GM23338 (cell line): ENCODE measurements around the gene FOXP1. TPM values are rescaled to one million over a fixed set of nuclear protein-coding genes. Genes with fewer than 3 reads are reported as not detected.

ENCODE experiments used
- ATAC-seq: fragments of 200-7000 bp; cut with Tn5 transposase; 3 replicates; pipeline ENCODE4 v1.9.1; 2020
- DNase-seq: peaks from one replicate; pipeline ENCODE4 v3.0.0-alpha.2; 2015; ENCODE audit warnings: low spot score
- H2AFZ ChIP-seq: fragments of 200-600 bp; sonication (generic); 2 replicates; pipeline ENCODE4 v1.8.0; 2016; ENCODE audit warnings: antibody characterized with exemption, mild to moderate bottlenecking, moderate library complexity
- H3F3A ChIP-seq: fragments of 200-600 bp; sonication (generic); replicated peaks from 2 replicates; pipeline ENCODE4 v1.8.0; 2017; ENCODE audit warnings: antibody characterized with exemption, mixed run types, low read depth
- H3K27ac ChIP-seq: fragments of 200-600 bp; sonication (generic); 2 replicates; pipeline ENCODE4 v1.6.1; 2016; ENCODE audit warnings: low read depth
- H3K27me3 ChIP-seq: fragments of 200-600 bp; sonication (generic); 2 replicates; pipeline ENCODE4 v1.8.0; 2016; ENCODE audit warnings: mild to moderate bottlenecking, mixed run types, moderate library complexity; ENCODE audit not compliant: insufficient read depth
- H3K36me3 ChIP-seq: fragments of 200-600 bp; sonication (generic); 2 replicates; pipeline ENCODE4 v1.8.0; 2016; ENCODE audit warnings: mild to moderate bottlenecking; ENCODE audit not compliant: insufficient read depth
- H3K4me1 ChIP-seq: fragments of 200-600 bp; sonication (generic); 2 replicates; pipeline ENCODE4 v1.8.0; 2016; ENCODE audit warnings: mild to moderate bottlenecking, moderate library complexity; ENCODE audit not compliant: insufficient read depth
- H3K4me2 ChIP-seq: fragments of 200-600 bp; sonication (generic); 2 replicates; pipeline ENCODE4 v1.7.1; 2017; ENCODE audit warnings: mixed run types
- H3K4me3 ChIP-seq: fragments of 200-600 bp; sonication (generic); 2 replicates; pipeline ENCODE4 v1.6.1; 2016; ENCODE audit warnings: mixed run types
- H3K79me2 ChIP-seq: fragments of 200-600 bp; sonication (generic); replicated peaks from 2 replicates; pipeline ENCODE4 v1.8.0; 2017; ENCODE audit warnings: mild to moderate bottlenecking; ENCODE audit not compliant: insufficient read depth
- H3K9me2 ChIP-seq: fragments of 200-600 bp; sonication (generic); 2 replicates; pipeline ENCODE4 v1.8.0; 2017; ENCODE audit not compliant: insufficient read depth
- H4K20me1 ChIP-seq: fragments of 200-600 bp; sonication (generic); replicated peaks from 2 replicates; pipeline ENCODE4 v1.8.0; 2017; ENCODE audit warnings: mild to moderate bottlenecking; ENCODE audit not compliant: insufficient read depth
- H3K27ac Mint-ChIP-seq: 2 replicates; pipeline ENCODE4 v1.8.0; 2020; ENCODE audit warnings: inconsistent platforms, mild to moderate bottlenecking, moderate library complexity, mixed read lengths
- H3K27me3 Mint-ChIP-seq: 3 replicates; pipeline ENCODE4 v1.8.0; 2022; ENCODE audit warnings: low read depth, mild to moderate bottlenecking, moderate library complexity, mixed read lengths, inconsistent platforms; ENCODE audit not compliant: insufficient read depth, poor library complexity
- H3K36me3 Mint-ChIP-seq: 3 replicates; pipeline ENCODE4 v1.8.0; 2021; ENCODE audit warnings: low read depth, mild to moderate bottlenecking, inconsistent platforms, moderate library complexity, mixed read lengths
- H3K4me1 Mint-ChIP-seq: 3 replicates; pipeline ENCODE4 v1.8.0; 2020; ENCODE audit warnings: mild to moderate bottlenecking, inconsistent platforms, mixed read lengths
- H3K4me3 Mint-ChIP-seq: 3 replicates; pipeline ENCODE4 v1.8.0; 2021; ENCODE audit warnings: moderate library complexity, mild to moderate bottlenecking, inconsistent platforms, mixed read lengths
- H3K9me3 Mint-ChIP-seq: 3 replicates; pipeline ENCODE4 v1.8.0; 2020; ENCODE audit warnings: moderate library complexity, mild to moderate bottlenecking, inconsistent platforms, mixed read lengths
- CREB1 ChIP-seq: fragments of 250-450 bp; sonication (Bioruptor Pico); IDR thresholded peaks from 2 replicates; pipeline ENCODE4 v1.5.0; 2020; ENCODE audit warnings: low read depth, mild to moderate bottlenecking, moderate library complexity
- CTCF ChIP-seq, 2 experiments: fragments of 200-600 bp in 1 of 2; sonication (generic) in 1 of 2; conservative IDR thresholded peaks; 2 replicates each; pipeline versions ENCODE4 v1.5.1 to v1.6.1; 2016 to 2017; ENCODE audit warnings: antibody characterized with exemption in 2 of 2, low read depth in 2 of 2, mild to moderate bottlenecking in 2 of 2, moderate library complexity in 1 of 2
- EZH2 ChIP-seq: fragments of 200-600 bp; sonication (generic); IDR thresholded peaks from one replicate; pipeline ENCODE4 v1.8.0; 2017; ENCODE audit warnings: antibody characterized with exemption, mild to moderate bottlenecking, low read depth; ENCODE audit not compliant: unreplicated experiment
- EZH2phosphoT487 ChIP-seq: fragments of 200-600 bp; sonication (generic); IDR thresholded peaks from one replicate; pipeline ENCODE4 v1.8.1; 2018; ENCODE audit warnings: antibody characterized with exemption; ENCODE audit not compliant: unreplicated experiment
- JUNB ChIP-seq: IDR thresholded peaks from one replicate; pipeline ENCODE4 v1.6.1; 2016; ENCODE audit warnings: antibody characterized with exemption; ENCODE audit not compliant: unreplicated experiment
- NANOG ChIP-seq: IDR thresholded peaks from 2 replicates; pipeline ENCODE4 v1.6.1; 2016; ENCODE audit warnings: antibody characterized with exemption, borderline replicate concordance
- POLR2AphosphoS5 ChIP-seq: IDR thresholded peaks from 2 replicates; pipeline ENCODE4 v1.6.1; 2016; ENCODE audit warnings: antibody characterized with exemption, low read depth
- REST ChIP-seq: IDR thresholded peaks from one replicate; pipeline ENCODE4 v1.6.1; 2018; ENCODE audit warnings: antibody characterized with exemption; ENCODE audit not compliant: unreplicated experiment
- STAT1 ChIP-seq: IDR thresholded peaks from one replicate; pipeline ENCODE4 v1.6.1; 2016; ENCODE audit warnings: antibody characterized with exemption; ENCODE audit not compliant: unreplicated experiment
- ZNF114 ChIP-seq: fragments of 250-450 bp; sonication (Bioruptor Pico); IDR thresholded peaks from 2 replicates; pipeline ENCODE4 v1.5.0; 2020; ENCODE audit warnings: mild to moderate bottlenecking, moderate library complexity
- polyA plus RNA-seq: library from polyadenylated mRNA; unstranded; fragments of >200 nt; fragmentation: Nextera tagmentation; extraction: Ambion mirVana; gene quantifications from 2 replicates; pipeline ENCODE4 v1.2.1, GENCODE V29; 2016
- total RNA-seq: library from RNA; depleted of rRNA; stranded (reverse); fragments of >200 nt; shearing (Covaris generic); gene quantifications from 2 replicates; pipeline ENCODE4 v1.2.3, GENCODE V29; 2014
- TF ChIP-seq, protein P1 (sequence below): IDR thresholded peaks from 2 replicates; pipeline ENCODE4 v1.6.1; 2016; ENCODE audit warnings: antibody characterized with exemption

Gene FOXP1
- total and polyA plus RNA-seq, 2 experiments from 2014 or later = 32.9 to 35.5 TPM

DNA sequence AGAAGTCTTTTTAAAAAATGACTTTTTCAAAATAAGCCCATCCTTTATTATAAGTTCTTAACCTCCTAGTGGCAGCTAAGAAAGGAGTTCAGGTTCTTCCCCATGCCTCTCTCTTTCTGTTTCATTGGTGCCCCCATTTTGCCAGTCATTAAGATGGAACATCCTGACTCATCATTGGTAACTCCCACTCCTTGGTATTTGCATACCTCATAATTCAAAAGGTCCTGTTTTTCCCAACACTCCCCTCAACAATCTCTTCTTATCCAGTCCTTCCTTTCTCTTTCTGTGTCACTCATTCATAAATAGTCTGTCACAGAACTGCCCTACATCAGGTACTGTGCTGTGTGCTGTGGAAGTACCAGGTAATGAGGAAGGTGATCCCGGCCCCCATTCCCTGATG, 394.0 kb downstream of the FOXP1 start:
- DNase-seq (no peak), ATAC-seq (no peak)
- Mint-ChIP-seq H3K27me3 (peaks cover 4% of the 10 kb centered on the region), H3K9me3 (no peaks in the 10 kb centered on the region), H3K4me3 (no peak overlapping the region), H3K36me3 (0 out of 3 replicates have a peak, but pooled peaks cover 6% of the 10 kb centered on the region), H3K4me1 (peaks cover 9% of the 10 kb centered on the region; the same call in 2 of the 3 replicates), H3K27ac (peak overlapping the region; percentile 11; the same call in 1 of the 2 replicates)
- Histone ChIP-seq H2AFZ (no peak overlapping the region), H3K9me2 (no peaks in the 10 kb centered on the region), H3K79me2 (no peaks in the 10 kb centered on the region), H3K4me1 (no peaks in the 10 kb centered on the region), H3K4me2 (no peak overlapping the region), H3K36me3 (no peaks in the 10 kb centered on the region), H3K4me3 (no peak overlapping the region), H3F3A (no peaks in the 10 kb centered on the region), H4K20me1 (no peaks in the 10 kb centered on the region), H3K27ac (no peak overlapping the region), H3K27me3 (no peaks in the 10 kb centered on the region)
- TF ChIP-seq NANOG (no peak), EZH2 (no peak)

DNA sequence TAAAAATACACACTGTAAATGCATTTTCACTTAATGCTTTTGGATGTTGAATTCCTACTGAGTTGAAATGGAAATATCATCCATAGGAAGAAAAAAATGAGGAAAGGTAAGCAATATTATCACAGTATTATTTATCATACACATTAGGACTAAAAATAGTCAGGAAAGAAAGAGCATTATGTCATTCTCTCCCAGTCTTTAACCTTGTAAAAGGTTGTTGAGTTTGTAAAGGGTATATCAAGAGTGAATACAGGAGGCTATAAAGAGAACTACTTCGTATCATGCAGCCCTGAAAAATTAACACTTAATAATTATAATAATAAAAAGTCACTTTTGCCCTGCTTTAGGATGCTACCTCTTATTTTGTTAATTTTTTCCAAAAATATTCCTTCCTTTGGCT, 395.8 kb downstream of the FOXP1 start:
- no peaks in the 10 kb centered on the region for H3K9me2 ChIP-seq
- no peak overlapping the region for H3K27ac Mint-ChIP-seq
- H3K4me3 Mint-ChIP-seq = no peak overlapping the region
- H3F3A ChIP-seq = no peaks in the 10 kb centered on the region
- no peaks in the 10 kb centered on the region for H3K79me2 ChIP-seq
- no peak overlapping the region for H3K4me3 ChIP-seq
- no peaks in the 10 kb centered on the region for H3K36me3 ChIP-seq
- H3K4me1 Mint-ChIP-seq = peaks cover 14% of the 10 kb centered on the region; the same call in 2 of the 3 replicates
- H3K27ac ChIP-seq = no peak overlapping the region
- no peaks in the 10 kb centered on the region for H3K36me3 Mint-ChIP-seq
- TF ChIP-seq, protein P1, sequence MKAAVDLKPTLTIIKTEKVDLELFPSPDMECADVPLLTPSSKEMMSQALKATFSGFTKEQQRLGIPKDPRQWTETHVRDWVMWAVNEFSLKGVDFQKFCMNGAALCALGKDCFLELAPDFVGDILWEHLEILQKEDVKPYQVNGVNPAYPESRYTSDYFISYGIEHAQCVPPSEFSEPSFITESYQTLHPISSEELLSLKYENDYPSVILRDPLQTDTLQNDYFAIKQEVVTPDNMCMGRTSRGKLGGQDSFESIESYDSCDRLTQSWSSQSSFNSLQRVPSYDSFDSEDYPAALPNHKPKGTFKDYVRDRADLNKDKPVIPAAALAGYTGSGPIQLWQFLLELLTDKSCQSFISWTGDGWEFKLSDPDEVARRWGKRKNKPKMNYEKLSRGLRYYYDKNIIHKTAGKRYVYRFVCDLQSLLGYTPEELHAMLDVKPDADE = no peak
- H3K27me3 ChIP-seq = no peaks in the 10 kb centered on the region
- H4K20me1 ChIP-seq = no peaks in the 10 kb centered on the region
- H3K4me2 ChIP-seq = no peak overlapping the region
- DNase-seq (no peak), ATAC-seq (no peak)
- no peak overlapping the region for H2AFZ ChIP-seq
- no peaks in the 10 kb centered on the region; the same call in 1 of the 2 replicates for H3K4me1 ChIP-seq
- no peaks in the 10 kb centered on the region for H3K9me3 Mint-ChIP-seq
- H3K27me3 Mint-ChIP-seq = peaks cover 2% of the 10 kb centered on the region

DNA sequence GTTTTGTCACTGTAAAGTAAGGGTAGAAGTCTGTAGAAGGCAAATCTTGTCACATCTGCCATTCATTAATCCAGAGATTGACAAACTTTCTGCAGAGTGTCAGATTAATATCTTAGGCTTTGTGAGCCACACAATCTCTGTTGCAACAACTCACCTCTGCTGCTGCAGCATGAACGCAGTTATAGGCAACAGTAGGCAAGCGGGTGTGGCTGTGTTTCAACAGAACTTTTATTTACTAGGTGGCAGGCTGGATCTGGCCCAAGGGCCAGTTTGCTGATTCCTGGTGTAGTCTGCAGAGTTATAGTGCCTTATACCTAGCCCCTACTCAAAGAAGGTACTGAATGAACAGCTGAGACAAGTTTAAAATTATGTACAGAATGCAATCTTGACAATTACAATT, 396.7 kb downstream of the FOXP1 start:
- Histone ChIP-seq H3K4me1 (no peaks in the 10 kb centered on the region; the same call in 1 of the 2 replicates), H3K27ac (no peak overlapping the region), H3F3A (no peaks in the 10 kb centered on the region), H2AFZ (no peak overlapping the region), H4K20me1 (no peaks in the 10 kb centered on the region), H3K27me3 (no peaks in the 10 kb centered on the region), H3K4me2 (no peak overlapping the region), H3K79me2 (no peaks in the 10 kb centered on the region), H3K36me3 (no peaks in the 10 kb centered on the region), H3K4me3 (no peak overlapping the region), H3K9me2 (no peaks in the 10 kb centered on the region)
- Mint-ChIP-seq H3K27me3 (peaks cover 2% of the 10 kb centered on the region), H3K9me3 (no peaks in the 10 kb centered on the region), H3K27ac (no peak overlapping the region), H3K36me3 (no peaks in the 10 kb centered on the region), H3K4me3 (no peak overlapping the region), H3K4me1 (peaks cover 14% of the 10 kb centered on the region; the same call in 2 of the 3 replicates)
- ATAC-seq (no peak), DNase-seq (no peak)
- no peak for TF ChIP-seq CTCF (conservative IDR thresholded peaks at IDR 0.05; ENCODE audit: low read depth in 2 of 2)
- no peak for TF ChIP-seq ZNF114 (CRISPR knock-in tag)
- no peak for TF ChIP-seq EZH2phosphoT487
- TF ChIP-seq JUNB = no peak
- TF ChIP-seq REST = no peak
- no peak for TF ChIP-seq CREB1 (CRISPR knock-in tag)
- TF ChIP-seq NANOG = no peak
- TF ChIP-seq, protein P1 = no peak
- no peak for TF ChIP-seq STAT1
- no peak for TF ChIP-seq POLR2AphosphoS5
